NCI-H1092 treated with DMSO at 0.1 percent for 48 hours (cell line): ENCODE results near the gene FGR.

Experiments used
- DNase-seq: peaks from one replicate; lab custom pipeline; 2025; lab: John Stamatoyannopoulos, UW

FGR gene

DNA sequence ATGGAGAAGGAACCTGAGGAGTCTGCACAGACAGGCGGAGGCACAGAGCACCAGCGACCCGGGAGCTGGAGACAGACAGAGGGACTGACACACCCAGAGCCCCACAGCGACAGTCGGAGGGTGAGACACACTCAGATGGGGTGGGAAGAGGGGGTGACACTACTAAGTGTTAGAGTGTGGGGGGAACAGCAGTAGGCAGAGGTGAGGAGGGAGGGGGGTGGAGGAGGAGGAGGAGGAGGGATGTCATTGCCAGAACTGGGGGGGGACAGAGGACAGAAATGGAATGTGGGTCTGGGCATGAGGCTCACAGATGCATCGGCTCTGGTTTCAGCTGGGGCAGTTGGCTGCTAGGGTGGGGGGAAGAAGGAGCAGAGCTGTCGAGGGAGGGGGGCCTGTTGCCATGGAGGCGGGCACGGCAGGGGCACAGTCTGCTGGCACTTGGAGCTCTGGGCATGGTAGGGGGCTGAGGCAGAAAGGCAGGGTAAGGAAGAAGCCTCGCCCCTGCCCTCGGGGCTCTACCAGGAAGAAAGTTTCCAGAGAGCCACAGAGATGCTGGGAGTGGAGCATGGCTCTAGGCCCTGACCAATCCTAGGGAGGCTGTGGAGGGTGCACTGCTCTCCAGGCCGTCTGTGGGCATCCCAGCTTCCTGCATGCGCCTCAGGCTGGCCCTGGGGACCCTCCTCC lies 68.4 kb downstream of the FGR start:
- no peak for DNase-seq

DNA sequence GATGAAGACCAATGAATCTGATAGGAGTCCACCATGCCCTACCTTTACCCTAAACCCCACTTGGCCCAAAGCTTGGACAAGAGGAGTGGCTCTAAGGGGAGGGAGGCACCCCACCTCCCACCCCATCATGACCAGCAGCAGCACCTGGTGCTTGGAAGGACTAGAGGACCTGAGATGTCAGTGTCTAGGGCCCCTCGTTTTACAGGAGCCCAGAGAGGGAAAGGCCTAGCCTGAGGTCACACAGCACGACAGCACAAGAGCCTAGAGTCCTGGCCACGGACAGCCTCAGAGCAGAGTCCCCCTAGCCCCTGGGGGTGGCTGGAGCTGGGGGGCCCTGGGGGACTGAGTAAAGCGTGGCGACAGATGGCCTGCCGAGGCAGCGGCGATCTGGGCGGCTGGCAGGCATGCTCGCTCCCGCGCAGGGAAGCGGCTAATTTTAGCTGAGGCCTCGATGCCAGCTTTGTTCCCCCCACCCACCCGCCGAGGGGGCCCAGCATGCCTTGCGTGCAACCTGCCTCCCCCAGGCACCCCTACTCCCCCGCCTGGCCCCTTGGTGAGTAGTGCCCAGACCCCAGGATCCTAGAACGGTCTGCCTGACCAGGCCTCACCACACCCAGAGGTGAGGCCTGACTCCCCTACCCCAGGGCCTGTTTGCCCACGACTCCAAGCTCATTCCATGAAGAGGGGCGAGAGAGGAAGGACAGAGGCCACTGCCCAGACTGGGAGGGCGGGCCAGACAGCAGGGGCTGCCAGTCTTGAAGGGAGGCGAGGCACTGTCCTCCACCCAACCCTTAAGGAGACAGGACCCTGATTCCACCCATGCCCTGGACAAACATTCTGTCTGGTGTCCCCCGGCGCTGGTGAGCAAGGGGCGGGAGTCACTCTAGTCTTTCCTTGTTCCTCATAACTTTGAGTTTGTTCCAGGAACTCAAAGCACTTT lies 70.0 kb downstream of the FGR start:
- DNase-seq, result no peak

DNA sequence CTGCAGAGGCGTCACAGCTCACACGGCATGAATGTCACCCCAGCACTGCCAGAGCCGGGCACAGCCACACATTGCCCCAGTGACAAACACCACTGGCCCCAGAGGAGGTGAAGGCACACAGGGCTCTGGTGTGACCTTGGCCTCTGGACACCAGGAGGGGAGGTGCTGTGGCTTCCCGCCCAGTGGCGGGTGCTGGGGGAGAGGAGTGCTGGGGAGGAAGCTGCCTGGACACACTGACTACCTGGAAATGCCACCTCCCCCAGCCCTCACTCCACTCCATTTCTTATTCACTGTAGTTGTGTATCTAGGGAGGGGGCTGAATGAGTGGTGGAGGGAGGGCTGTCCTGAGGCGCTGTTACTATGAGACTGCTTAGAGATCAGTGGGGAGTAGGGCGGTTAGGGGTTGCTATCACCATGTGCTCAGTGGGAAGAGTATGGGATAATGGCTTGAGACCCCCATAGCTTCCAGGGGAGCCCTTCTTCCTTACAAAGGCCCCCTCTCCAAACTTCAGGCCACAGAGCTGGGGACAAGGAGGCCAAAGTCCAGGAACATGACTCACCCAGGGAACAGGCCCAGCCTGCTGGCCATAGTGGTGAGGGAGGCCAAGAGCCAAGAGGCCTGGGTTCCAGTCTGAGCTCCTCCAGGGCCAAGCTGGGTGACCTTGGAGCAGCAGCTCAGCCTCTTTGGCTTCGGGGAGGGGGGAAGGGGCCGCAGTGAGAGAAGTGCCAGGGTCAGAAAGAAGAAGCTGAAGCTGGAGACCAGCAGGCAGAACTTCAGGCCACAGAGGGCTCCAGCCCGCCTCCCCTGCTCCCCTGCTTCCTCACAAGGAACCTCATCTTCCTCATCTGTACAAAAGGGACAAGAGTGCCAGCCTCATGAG lies 71.2 kb downstream of the FGR start:
- DNase-seq, result no peak

DNA sequence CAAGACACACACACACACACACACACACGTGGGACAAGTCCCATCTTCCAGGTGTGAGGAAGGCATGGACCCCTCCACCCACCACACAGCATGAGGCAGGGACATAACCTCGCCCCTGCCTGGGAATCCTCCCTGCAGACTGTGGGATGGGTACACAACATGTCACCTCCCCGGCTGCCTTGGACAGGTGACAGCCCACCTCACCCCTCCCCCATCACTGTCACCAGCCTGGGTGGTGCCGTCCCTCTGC lies 71.7 kb downstream of the FGR start:
- no peak for DNase-seq

DNA sequence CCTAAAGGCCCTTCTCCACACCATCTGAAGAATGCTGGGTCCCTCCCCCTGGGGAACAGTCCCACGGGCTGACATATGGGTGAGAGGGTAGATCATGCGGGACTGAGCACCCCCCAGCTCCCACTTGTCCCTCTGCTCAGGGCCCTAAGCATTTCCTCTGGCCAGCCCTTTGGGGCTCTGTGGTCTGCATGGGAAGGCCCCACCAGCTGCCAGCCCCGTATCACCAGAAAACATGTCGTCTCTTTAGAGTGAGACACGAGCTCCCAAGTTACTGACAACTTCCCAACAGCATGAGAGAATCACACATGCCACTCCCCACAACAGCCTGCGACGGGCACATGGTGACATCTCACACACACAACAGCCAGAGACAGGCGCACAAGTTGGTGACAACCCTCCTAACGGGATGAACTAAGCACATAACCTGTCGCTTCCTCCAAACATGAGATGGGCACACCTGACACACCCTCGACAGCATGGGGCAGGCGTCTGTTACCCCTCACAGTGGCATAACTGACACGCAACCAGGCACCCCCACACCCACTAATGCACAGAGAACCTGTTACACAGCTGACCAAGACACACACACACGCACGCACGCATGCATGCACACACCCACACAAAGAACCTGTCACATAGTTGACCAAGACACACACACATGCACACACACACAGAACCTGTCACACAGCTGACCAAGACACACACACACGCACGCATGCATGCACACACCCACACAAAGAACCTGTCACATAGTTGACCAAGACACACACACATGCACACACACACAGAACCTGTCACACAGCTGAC lies 72.2 kb downstream of the FGR start:
- DNase-seq, result no peak
